HPDE6-E6E7 (cell line): ENCODE results near the gene SSMEM1.
"Not testable (repeated sequence)": the region's sequence is repeated elsewhere in the genome, so short reads cannot be mapped to it uniquely, and the experiment has no call there.

Experiments used
- DNase-seq: peaks from one replicate; pipeline ENCODE4 v3.0.0; 2011; ENCODE audit warnings: missing footprints; ENCODE audit errors: extremely low spot score

SSMEM1 gene

GRCh38 chr7:130210181-130210935 lies 2.7 kb downstream of the SSMEM1 start:
- DNase-seq, result no peak

- no peak for DNase-seq
Observed at GRCh38 chr7:130213828-130214227, 6.2 kb downstream of the SSMEM1 start.

- DNase-seq, result no peak
Observed at GRCh38 chr7:130216025-130216424, 8.4 kb downstream of the SSMEM1 start.

GRCh38 chr7:130216750-130217149 lies 9.1 kb downstream of the SSMEM1 start:
- DNase-seq, result no peak

- no peak for DNase-seq
Observed at GRCh38 chr7:130218806-130219620, 11.4 kb downstream of the SSMEM1 start.

GRCh38 chr7:130219871-130220270 lies 12.2 kb downstream of the SSMEM1 start:
- DNase-seq, result no peak

GRCh38 chr7:130221746-130222145 lies 14.1 kb downstream of the SSMEM1 start:
- no peak for DNase-seq

- DNase-seq, result no peak
Observed at GRCh38 chr7:130223646-130224045, 16.0 kb downstream of the SSMEM1 start.

- DNase-seq, result no peak
Observed at GRCh38 chr7:130224210-130224609, 16.6 kb downstream of the SSMEM1 start.

GRCh38 chr7:130224923-130225322 lies 17.3 kb downstream of the SSMEM1 start:
- not testable (repeated sequence) for DNase-seq

- DNase-seq, result no peak
Observed at GRCh38 chr7:130226333-130226732, 18.7 kb downstream of the SSMEM1 start.

- no peak for DNase-seq
Observed at GRCh38 chr7:130227883-130228575, 20.4 kb downstream of the SSMEM1 start.

- DNase-seq, result no peak
Observed at GRCh38 chr7:130228840-130229502, 21.3 kb downstream of the SSMEM1 start.

GRCh38 chr7:130229981-130230380 lies 22.3 kb downstream of the SSMEM1 start:
- not testable (repeated sequence) for DNase-seq

- no peak for DNase-seq
Observed at GRCh38 chr7:130231792-130232191, 24.1 kb downstream of the SSMEM1 start.

- no peak for DNase-seq
Observed at GRCh38 chr7:130232209-130232608, 24.5 kb downstream of the SSMEM1 start.

GRCh38 chr7:130234078-130234477 lies 26.4 kb downstream of the SSMEM1 start:
- no peak for DNase-seq

- not testable (repeated sequence) for DNase-seq
Observed at GRCh38 chr7:130236361-130236760, 28.7 kb downstream of the SSMEM1 start.

GRCh38 chr7:130240240-130240639 lies 32.6 kb downstream of the SSMEM1 start:
- DNase-seq, result no peak

- peak; percentile 62 for DNase-seq
Observed at GRCh38 chr7:130242198-130243014, 34.7 kb downstream of the SSMEM1 start.

GRCh38 chr7:130243486-130243885 lies 35.8 kb downstream of the SSMEM1 start:
- DNase-seq, result not testable (repeated sequence)
